ENCODE measurements around the gene STON1.

GRCh38 chr2:48635786-48636185 lies 105.8 kb downstream of the STON1 start:
- TF ChIP-seq CTCF (IDR thresholded peaks at IDR 0.05), result no peak
- no peak for TF ChIP-seq POLR2A (IDR thresholded peaks at IDR 0.05)

All from testis (tissue), 2 donors.